GM18498 (cell line): ENCODE measurements around the gene CDC14B.
"Not testable (repeated sequence)": the region's sequence is repeated elsewhere in the genome, so short reads cannot be mapped to it uniquely, and the experiment has no call there.

Source experiments
- ATAC-seq: cut with Tn5 transposase; IDR thresholded peaks from one replicate; pipeline ENCODE4 v1.9.1; 2021; ENCODE audit warnings: mild to moderate bottlenecking, moderate library complexity; ENCODE audit not compliant: unreplicated experiment

CDC14B gene

GRCh38 chr9:96503918-96504317 lies 115.7 kb downstream of the CDC14B start:
- ATAC-seq: no peak

DNA sequence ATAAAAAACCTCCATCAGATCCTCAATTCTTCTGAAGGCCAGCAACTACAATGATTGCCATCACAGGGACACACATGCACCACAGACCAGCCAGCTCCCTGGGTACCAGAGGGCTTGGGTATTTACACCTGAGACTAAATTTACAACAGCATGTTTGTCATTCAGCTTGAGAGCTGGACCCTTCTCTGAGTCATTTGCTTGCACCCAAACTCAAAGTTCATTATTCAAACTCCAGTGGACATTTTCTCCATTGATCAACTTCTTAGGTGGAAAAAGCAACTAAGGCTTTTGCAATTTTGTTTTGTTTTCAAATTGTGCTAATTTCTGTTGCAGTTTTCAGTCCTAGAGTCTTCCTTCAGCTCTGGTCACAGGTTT lies 116.3 kb downstream of the CDC14B start:
- ATAC-seq: not testable (repeated sequence)

DNA sequence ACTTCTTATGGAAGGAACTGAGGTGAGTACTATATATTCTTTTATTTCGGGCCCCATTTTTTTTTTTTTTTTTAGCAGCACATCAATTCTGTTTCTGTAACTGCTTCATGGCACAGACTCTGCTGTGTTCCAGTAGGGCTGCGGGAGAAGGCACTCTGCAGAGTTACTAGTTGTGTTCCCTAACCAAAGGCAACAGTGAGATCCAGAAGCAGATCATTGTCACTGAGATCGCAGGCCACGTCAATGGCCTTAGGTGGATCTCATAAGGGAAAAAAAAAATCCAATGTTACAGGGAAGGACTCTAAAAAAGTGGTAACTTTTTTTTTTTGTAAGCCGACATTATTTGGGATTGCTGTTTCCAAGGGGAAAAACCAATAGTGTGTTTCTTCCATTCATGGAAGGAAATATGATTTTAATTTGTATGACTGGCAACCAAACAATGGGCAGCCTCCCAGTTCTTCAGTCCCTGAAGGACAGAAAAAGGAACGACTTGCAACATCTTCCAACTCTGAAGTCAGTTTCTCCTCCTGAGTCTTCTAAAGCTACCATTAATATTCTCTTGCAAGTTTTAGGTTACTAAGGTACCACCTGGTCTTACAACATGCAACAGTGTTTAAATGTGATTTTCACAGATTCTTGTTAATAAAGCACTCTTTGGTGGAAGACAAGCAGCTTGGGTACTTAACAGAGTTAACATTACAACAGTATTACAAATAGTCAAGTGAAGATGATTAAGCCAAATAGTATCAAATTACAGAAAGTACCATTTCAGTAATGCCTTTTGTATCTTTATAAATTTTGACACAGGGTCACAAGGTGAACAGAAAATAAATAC lies 116.9 kb downstream of the CDC14B start:
- no peak for ATAC-seq

- ATAC-seq: no peak
These were observed 117.8 kb downstream of the CDC14B start for GRCh38 chr9:96501633-96502538.

- ATAC-seq: no peak
These were observed 118.7 kb downstream of the CDC14B start for GRCh38 chr9:96500696-96501632.

DNA sequence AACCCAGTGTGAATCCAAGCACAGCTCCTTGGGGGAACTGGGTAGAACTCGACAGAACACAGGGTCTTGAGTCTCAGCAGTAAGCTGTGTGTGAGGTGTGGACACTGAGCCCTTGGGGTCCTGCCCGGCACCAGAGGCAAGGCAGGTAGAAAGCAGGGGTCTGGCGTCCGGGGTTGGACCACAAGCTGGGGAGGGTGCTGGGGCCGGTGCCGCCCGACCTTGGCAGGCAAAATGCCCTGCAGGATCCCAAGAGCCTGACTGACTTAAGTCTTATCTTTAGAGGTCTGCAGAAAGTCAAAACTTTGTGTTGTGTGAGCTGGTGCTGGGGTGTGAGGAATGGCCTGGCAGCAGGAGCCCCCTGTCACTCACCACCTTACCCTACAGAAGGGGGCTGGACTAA lies 120.4 kb downstream of the CDC14B start:
- ATAC-seq: no peak

DNA sequence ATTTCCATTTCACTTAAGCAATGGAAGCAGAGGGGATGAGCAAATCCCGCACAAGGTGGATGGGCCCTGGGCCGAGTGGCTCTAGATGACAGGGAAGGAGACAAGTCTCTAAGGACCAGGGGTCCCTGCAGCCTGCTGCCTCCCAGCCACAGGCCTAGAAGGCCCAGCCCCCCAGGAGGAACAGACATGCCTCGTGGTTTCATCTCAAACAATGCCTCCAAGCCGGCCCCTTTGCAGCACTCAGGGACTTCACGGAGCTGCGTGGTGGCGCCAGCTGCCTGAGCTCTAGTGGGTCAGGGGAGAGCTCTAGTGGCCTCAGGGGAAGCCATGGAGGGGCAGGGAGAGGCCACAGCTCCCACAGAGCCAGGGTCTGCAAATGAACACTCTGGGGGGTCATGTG lies 120.8 kb downstream of the CDC14B start:
- ATAC-seq: no peak

DNA sequence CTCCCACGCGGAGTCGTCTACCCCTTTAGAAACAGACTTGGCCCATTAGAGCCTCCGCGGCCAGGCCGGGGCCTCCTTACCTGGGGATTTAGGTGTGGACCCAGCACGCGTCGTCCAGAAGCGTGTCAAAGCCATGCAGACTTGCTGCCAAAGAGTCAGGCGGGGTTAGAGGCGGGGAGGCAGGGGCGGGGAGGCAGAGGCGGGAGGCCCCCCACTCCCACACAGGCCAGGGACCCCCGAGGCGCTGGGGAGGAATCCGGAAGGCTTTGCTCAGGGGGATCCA lies 122.6 kb downstream of the CDC14B start:
- no peak for ATAC-seq

- ATAC-seq: no peak
These were observed 123.1 kb downstream of the CDC14B start for GRCh38 chr9:96496368-96497116.

- ATAC-seq: no peak
These were observed 124.3 kb downstream of the CDC14B start for GRCh38 chr9:96495341-96495740.

- ATAC-seq: no peak
These were observed 125.3 kb downstream of the CDC14B start for GRCh38 chr9:96494215-96494800.

- no peak for ATAC-seq
These were observed 125.9 kb downstream of the CDC14B start for GRCh38 chr9:96493757-96494156.

DNA sequence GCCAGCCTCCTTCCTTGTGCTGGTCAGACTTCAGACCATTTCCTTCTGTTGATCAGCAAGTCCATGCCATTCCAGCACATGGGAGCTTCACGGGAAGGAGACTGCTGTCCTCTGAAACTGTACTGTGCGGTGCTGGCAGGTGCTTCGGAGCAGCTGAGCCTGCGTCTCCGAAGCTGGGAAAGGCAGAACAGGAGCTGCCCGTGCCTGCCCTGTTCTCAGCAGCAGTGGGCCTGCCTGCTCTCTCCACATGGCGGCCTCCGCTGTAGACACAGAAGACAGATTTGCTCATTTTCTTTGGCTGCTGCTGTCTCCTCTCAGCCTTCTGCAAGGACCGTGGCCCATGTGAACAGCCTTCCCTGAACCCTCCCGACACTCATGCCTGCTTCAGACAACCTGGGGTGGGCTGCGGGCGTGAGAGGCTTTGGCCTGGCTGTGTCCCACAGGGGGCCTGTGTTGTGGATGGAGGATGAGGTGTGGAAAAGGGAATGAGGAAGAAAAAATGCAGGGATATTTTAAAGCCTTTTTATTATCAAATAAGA lies 126.6 kb downstream of the CDC14B start:
- ATAC-seq: no peak

DNA sequence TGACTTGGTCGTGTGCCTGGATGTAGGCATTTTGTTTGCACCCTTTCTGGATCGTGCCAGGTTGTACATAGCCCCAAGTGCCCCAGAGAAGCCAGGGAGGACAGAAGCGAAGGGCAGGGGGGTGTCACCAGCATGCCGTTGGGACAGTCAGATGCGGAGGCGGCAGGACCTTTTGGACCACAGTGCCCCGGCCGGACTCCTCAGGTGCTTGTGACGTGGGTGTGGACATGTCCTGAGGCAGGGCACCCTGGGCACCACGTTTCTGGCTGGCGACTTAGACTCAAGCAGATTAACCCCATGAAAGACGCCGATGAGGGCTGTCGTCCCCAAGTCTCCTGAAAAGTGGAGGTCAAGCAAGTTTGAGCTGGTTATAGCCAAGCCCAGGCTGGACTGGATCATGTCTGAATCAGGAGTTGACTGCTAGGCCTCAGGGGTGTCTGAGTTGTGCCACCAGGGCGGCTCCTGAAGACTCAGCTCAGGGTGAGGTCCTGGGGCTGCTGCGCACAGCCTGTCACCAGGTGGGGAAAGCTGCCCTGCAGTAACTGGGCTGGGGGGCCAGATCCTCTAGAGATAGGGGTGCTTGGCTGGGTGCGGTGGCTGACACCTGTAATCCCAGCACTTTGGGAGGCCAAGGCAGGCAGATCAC lies 127.6 kb downstream of the CDC14B start:
- no peak for ATAC-seq

DNA sequence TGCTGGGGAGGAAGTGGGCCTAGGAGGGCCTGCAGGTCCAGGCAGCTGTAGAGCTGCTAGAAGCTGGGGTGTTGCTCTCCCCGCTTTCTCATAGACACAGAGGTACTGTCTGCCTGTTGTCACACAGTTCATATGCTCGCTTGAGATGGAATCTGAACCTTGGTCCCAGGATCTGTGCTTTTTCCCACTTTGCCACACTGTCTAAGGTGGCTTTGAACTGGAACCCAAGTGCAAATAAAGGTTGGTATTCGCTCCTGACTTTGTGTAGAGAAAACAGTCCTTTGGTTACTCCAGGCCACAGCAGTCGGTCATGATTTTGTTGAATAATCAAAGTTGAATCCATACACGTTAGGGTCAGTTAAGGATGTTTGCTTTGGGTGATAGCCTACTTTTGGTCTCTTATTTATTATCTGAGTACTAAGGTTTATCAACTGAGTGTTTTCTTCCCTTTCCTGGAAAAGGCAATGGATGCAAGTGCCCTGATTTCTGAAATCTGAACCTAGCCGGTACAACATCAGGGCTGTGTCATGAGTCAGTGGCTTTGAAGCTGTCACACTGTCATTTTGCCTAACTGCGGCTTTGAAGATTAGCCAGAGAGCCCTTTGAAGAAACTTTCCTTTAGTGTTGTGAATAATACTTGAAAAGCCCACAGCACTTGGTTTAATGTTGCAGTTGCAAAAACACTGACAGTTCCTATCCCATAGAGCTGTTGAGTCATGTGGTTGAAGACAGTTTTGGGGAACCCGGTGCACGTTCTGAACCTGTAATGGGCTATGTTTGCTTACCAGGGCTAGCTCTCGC lies 128.4 kb downstream of the CDC14B start:
- no peak for ATAC-seq

GRCh38 chr9:96490534-96491078 lies 129.0 kb downstream of the CDC14B start:
- ATAC-seq: no peak

DNA sequence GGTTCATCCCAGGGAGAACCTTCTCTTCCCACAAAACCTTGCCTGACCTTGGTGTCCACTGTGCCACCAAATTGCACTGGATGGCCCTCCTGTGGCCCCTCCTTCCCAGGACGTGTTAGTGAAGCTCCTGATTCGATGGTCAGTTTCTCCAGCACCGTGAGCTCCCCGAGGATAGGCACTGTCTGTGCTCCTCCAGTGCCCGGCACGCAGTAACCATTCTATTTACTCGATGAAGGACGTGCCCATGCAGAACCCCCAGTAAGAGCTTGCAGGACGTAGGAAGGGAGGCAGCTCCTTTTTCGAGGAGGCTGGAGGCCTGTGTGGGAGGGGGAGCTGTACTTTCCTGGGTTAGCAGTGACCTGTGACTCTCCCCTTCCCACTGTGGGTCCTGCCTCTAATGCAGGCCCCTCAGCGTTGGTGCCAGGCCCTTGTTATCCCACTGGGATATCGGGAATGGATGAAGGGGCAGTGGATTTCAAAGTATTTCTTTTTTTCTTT lies 130.1 kb downstream of the CDC14B start:
- no peak for ATAC-seq

DNA sequence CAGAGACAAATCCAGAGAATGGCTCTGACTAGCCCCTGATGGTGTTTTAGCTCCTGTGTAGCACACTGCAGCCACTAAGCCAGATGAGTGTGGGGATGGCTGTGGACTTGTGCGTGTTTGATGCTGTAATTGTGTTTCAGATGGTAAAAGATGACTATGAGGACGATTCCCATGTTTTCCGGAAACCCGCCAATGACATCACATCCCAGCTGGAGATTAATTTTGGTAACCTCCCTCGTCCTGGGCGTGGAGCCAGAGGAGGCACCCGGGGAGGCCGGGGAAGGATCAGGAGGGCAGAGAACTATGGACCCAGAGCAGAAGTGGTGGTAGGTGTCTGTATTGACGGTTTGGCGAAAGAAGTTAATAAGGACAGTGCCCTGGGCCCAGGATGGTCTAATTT lies 131.7 kb downstream of the CDC14B start:
- ATAC-seq: no peak
